ENCODE results near the gene NLK.
"Not testable (repeated sequence)": the region's sequence is repeated elsewhere in the genome, so short reads cannot be mapped to it uniquely, and the experiment has no call there.

The NLK gene

GRCh38 chr17:28118362-28118761 lies 75.9 kb downstream of the NLK start:
- no peak for DNase-seq

GRCh38 chr17:28119046-28119445 lies 76.6 kb downstream of the NLK start:
- DNase-seq: no peak

DNA sequence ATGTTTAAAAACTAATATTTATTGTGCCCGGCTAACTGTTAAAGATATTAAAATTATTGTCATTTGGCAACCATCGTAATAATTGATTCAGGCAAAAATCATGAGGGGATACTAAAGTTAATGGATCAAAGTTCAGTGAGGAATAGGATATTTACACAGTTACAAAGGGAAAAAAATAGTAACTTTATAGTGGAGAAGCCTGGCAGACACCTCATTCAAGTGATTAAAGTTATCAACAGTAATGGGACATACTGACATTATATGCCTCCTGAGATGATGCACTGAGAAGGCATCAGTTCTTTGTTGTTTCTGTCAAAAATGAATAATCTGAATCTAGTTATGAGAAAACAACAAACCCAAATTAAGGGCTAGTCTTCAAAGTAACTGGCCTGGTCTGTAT lies 77.1 kb downstream of the NLK start:
- DNase-seq: no peak

GRCh38 chr17:28120766-28121165 lies 78.3 kb downstream of the NLK start:
- DNase-seq: no peak

DNA sequence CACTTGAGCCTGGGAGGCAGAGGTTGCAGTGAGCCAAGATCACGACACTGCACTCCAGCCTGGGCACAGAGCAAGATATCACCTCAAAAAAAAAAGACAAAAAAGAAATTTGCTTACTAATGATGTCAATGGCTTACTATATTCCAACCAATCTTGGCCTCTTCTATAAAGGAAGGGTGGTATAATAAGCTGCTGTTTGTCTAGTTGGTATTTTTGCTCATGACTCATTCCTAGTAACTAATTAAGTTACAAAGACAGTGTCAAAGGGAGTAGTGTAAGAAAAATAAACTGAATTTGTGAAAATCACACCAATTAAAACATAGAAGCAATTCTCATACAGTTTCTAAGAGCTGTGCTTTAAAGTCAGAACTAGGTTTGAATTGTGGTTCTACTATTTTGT lies 82.5 kb downstream of the NLK start:
- no peak for DNase-seq

DNA sequence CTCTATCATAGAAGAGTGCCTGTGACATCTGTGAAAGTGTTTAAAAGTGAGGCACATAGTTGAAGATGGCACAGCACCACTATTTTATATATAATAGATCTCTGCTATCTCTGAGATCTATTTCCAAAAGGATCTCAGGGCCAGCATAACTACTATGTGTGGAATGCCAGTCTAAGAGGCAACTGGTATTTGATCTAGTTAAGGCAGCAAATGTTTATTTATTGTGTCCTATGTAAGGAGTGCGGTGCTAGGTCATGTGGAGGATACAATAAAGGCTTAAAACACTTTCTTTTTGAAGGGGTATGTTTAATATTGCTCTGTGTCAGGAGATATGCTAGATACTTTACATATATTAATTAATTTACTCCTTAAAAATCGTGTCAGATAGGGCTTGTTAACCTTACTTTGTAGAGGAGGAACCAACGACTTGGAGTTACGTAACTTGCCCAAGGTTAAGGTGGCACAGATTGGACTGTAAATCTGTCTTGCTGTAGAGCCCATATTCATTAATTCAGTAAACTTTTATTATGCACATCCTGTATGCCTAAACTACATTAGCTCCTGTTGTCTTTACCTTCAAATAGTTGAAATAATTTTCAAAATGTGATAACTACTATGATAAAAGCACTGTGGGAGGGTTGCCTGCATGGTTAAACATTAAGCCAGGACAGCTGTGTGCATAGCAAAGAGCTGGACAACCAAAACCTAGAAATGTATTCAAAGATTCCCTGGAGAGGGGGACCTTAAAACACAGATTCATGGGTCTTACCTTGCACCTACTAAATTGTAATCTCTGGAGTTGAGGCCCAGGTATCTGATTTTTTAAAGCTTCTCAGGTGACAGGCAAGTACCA lies 83.3 kb downstream of the NLK start:
- no peak for DNase-seq

- DNase-seq: no peak
Observed at GRCh38 chr17:28127196-28127595, 84.7 kb downstream of the NLK start.

- DNase-seq: no peak
Observed at GRCh38 chr17:28128779-28129178, 86.3 kb downstream of the NLK start.

- peak; percentile 16 for DNase-seq
Observed at GRCh38 chr17:28130472-28130871, 88.0 kb downstream of the NLK start.

DNA sequence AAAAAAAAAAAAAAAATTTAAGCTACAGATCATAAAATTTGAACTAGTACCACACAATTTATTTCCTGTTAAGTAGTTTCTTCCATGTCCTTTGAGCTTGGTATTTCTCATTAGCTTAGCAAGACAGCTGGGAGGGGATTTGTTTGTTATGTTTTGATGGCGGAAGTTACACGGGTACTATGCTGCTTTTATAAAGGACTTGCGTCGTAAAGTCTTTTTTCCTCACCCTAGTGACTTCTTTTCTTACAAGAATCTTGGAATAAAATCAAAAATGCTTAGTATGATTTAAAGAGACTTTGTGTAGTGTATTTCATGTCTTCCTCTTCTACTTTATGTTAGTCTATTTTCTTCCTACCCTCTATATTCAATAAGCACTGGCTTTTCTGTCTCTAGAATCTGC lies 89.1 kb downstream of the NLK start:
- DNase-seq: no peak

GRCh38 chr17:28133562-28133970 lies 91.1 kb downstream of the NLK start:
- no peak for DNase-seq

DNA sequence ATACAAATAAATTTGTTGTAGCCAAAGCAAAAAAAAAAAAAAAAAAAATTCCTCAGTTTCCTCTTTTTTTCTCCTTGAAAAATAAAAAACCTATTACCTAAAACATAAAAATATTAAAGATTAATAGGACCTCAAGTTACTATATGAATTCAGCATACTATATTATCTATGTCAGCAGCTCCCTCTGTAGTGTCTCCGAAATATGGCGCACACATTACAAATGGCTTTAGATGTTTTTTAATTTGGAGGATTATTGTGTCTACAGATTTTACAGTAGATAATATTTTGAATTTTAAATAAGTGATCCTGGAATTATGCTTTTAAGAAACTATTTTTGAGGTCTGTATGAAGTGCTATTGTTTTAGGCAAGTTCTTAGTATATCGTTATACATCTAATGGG lies 94.4 kb downstream of the NLK start:
- no peak for DNase-seq

GRCh38 chr17:28139822-28140221 lies 97.3 kb downstream of the NLK start:
- no peak for DNase-seq

DNA sequence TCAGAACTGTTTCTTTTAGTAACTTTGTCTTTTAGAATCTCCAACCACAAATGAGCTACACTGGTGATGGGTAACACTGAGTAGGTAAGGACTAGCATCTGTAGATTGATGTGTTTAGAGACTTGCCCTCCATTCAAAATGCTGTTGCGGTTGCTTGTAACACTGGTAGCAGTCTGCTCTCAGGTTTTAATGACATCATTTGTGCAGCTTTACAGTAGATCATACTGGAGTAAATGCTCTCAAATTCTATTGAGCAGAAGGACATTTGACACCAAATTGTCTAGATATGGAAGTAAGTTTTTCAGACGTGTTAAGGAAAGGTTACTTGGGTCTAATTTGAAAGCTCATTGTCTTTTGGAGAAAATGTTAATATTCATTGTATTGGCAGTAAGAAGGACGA lies 98.8 kb downstream of the NLK start:
- no peak for DNase-seq

GRCh38 chr17:28141773-28142172 lies 99.3 kb downstream of the NLK start:
- no peak for DNase-seq

DNA sequence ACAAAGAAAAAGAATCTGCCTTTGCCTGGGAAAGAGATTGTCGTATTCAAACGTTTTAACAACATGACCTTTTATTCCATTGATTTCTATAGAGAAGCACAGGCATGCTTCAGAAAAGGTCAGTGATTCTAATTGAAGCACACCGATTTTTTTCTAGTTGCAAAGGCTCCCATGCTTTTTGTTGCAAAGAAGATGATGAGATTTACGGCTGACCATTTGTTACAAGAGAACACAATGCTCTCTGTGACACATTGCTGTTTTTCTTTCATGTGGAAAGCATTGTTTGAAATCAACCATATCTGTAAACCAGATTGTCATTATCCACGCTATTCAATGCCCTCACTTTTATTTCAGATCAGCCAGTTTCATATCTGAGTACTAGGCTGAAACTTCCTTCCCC lies 99.8 kb downstream of the NLK start:
- DNase-seq: no peak

GRCh38 chr17:28144019-28144418 lies 101.5 kb downstream of the NLK start:
- DNase-seq: no peak

DNA sequence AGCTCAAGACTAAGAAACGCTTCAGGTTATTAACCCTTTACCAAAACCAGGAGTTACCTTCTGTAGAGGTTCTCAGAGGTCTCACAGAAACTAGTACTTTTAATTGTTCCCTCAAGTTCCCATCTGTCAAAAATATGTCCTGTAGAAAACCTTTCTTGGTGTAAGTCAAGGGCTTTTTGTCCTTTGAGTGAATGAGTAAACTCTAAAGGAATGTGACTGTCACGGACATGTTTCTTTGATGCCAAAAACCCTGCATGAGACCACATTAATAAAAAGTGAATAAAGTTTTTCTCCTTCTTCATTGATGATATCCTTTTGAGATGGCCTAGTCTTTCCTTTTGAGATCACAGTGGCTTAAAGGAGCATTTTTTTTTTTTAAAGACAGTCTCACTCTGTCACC lies 102.9 kb downstream of the NLK start:
- no peak for DNase-seq

DNA sequence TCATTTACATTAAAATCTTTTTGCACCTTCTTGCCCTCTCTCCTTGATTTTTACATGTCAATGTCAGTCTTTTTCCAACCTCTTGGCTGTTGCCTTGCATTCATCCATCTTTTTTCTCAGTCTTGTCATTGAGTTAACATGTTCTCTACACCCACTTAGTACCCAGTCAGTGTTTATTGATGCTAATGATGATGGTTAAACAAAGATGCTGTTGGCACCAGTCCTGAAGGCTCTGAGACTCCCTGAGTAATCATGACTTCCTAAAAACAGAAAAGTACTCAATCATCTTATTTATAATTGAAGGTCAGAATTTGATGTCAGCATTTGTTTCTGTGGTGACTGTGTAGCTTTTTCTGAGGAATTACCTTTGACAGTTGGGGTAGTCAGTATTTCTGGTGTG lies 104.5 kb downstream of the NLK start:
- peak; percentile 68 for DNase-seq

DNA sequence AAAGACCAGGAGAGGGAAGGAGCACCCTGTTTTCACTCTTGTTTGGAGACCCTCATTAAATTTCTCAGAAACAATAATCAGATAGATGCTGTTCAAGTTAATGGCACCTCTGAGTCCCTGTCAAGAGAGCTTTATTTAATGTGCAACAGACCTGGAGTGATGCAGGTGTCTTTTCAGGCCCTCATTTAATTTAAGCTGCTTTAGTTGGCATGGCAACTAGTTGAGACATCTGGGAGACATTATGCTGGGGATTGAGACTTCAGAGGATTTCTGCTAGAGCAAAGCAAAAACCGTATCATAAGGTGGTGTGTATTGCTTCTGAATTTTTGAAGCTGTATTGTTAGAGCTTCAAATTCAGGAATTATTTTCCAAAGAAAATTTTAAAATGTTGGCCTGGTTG lies 108.5 kb downstream of the NLK start:
- peak; percentile 83 for DNase-seq

- DNase-seq: no peak
Observed at GRCh38 chr17:28154214-28154613, 111.7 kb downstream of the NLK start.

DNA sequence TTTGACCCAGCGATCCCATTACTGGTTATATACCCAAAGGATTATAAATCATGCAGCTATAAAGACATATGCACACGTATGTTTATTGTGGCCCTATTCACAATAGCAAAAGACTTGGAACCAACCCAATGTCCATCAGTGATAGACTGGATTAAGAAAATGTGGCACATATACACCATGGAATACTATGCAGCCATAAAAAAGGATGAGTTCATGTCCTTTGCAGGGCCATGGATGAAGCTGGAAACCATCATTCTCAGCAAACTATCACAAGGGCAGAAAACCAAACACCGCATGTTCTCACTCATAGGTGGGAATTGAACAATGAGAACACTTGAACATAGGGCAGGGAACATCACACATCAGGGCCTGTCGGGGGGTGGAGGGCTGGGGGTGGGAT lies 112.9 kb downstream of the NLK start:
- DNase-seq: not testable (repeated sequence)

GRCh38 chr17:28159004-28159403 lies 116.5 kb downstream of the NLK start:
- no peak for DNase-seq

DNA sequence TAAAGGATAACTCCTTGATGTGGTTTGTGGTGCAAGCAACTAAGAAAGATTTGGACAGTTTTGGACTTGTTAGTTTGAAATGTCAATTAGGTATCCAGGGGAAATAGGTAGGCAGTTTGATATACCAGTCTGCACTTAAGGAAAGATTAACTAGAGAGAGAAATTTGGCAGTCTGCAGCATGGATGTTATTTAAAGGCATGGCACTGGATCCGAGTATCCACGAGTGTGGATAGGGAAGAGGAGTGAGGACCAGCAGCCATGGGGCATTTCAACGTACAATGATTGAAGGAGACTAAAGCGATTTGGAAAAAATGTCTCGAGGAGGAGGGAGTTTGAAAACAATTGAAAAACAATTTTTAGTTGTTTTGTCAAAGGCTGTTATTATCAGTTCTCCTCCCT lies 117.4 kb downstream of the NLK start:
- no peak for DNase-seq

- DNase-seq: no peak
Observed at GRCh38 chr17:28160610-28161009, 118.1 kb downstream of the NLK start.
